GM12891 (cell line): ENCODE results near the gene ERBB3.

Experiments used
- DNase-seq: peaks from one replicate; pipeline ENCODE4 v3.0.0; 2011; ENCODE audit warnings: low spot score; ENCODE audit not compliant: insufficient read length
- FAIRE-seq: peaks from 2 replicates; lab custom pipeline; 2011; peaks lifted over from hg19 to GRCh38; lab: Jason Lieb, UNC
- PAX5 ChIP-seq: IDR thresholded peaks from 2 replicates; pipeline ENCODE4 v1.6.1; 2011; ENCODE audit warnings: low read length, moderate library complexity, mild to moderate bottlenecking; ENCODE audit not compliant: insufficient read depth, severe bottlenecking
- POLR2A ChIP-seq: IDR thresholded peaks from 2 replicates; pipeline ENCODE4 v1.6.1; 2011; ENCODE audit warnings: low read depth, low read length, control low read depth
- POLR2AphosphoS5 ChIP-seq: IDR thresholded peaks from 2 replicates; pipeline ENCODE4 v1.6.1; 2011; ENCODE audit warnings: low read depth, low read length, control low read depth
- POU2F2 ChIP-seq: IDR thresholded peaks from 2 replicates; pipeline ENCODE4 v1.6.1; 2011; ENCODE audit warnings: low read depth, mild to moderate bottlenecking, control low read depth, low read length, moderate library complexity
- SPI1 ChIP-seq: IDR thresholded peaks from 2 replicates; pipeline ENCODE4 v1.6.1; 2011; ENCODE audit warnings: low read depth, low read length, control low read depth
- TAF1 ChIP-seq: IDR thresholded peaks from 2 replicates; pipeline ENCODE4 v1.6.1; 2011; ENCODE audit warnings: low read depth, low read length, control low read depth

Gene ERBB3

DNA sequence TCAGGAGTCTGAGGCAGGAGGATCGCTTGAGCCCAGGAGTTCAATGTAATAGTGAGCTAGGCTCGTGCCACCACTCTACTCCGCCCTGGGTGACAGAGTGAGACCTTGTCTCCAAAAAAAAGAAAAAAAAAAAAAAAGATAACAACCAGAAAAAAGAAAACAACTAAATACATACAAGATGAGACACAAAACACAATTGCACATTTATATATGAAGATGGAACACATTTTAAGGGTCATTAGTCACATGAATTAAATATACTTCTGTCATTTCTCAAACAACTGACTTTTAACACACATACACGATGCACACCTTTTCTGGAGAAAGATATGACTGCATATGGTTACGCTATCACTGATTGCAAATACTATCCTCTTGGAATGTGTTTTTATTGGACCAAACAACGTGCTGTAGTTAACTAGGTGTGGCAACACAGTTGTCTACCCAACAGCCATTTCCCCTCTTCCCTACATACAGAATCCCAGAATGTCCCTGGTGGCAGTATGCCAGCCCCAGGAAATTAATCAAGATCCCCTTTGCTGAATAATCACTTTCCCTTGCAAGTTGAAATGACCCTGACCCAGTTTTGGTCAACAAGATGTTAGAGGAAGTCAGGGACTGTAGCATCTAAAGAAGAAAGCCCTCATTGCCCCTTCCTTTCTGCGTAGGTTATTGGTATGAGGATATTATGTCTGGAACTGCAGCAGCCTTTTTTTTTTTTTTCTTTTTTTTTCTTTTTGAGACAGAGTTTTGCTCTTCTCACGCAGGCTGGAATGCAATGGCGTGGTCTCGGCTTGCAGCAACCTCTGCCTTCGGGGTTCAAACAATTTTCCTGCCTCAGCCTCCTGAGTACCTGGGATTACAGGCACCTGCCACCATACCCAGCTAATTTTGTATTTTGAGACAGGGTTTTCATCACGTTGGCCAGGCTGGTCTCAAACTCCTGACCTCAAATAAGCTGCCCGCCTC lies 66.8 kb downstream of the ERBB3 start:
- no peak for FAIRE-seq
- DNase-seq, result no peak
- TF ChIP-seq PAX5 (no peak), TAF1 (no peak), POLR2AphosphoS5 (no peak), POLR2A (no peak), POU2F2 (no peak), SPI1 (no peak)

- FAIRE-seq, result no peak
These were observed 70.6 kb downstream of the ERBB3 start for GRCh38 chr12:56150563-56150962.

GRCh38 chr12:56151672-56152131 lies 71.7 kb downstream of the ERBB3 start:
- DNase-seq (no peak), FAIRE-seq (peak; percentile 92)
- no peak; the same call in 1 of the 2 replicates for TF ChIP-seq TAF1
- peak; percentile 41 for TF ChIP-seq POLR2A

More at GRCh38 chr12:56150563-56150962, 70.6 kb downstream of the ERBB3 start:
- DNase-seq, result no peak
- TF ChIP-seq SPI1 (no peak), POLR2AphosphoS5 (no peak), TAF1 (no peak), PAX5 (no peak), POLR2A (no peak), POU2F2 (no peak)

- peak; percentile 89 for DNase-seq
- peak; percentile 97 for FAIRE-seq
- TF ChIP-seq SPI1 (no peak), TAF1 (peak; percentile 68; the same call in 1 of the 2 replicates), POLR2AphosphoS5 (peak; percentile 65; the same call in 1 of the 2 replicates), POU2F2 (no peak; the same call in 1 of the 2 replicates), POLR2A (peak; percentile 82), PAX5 (peak; percentile 49)
These were observed 72.3 kb downstream of the ERBB3 start, which contains the start of gene MYL6B for GRCh38 chr12:56152132-56152755. MYL6B (plus strand) TSS chr12:56152587; CDS start chr12:56153919, 1,332 bp downstream.
